Esophagus muscularis mucosa (tissue), 4 donors: ENCODE data around the gene MDK.

Experiments used
- EP300 ChIP-seq: sonication (generic); formaldehyde crosslinking; IDR thresholded peaks from one replicate; pipeline ENCODE4 v1.6.1; 2017; ENCODE audit warnings: antibody characterized with exemption
- POLR2A ChIP-seq: fragments of 450-650 bp; IDR thresholded peaks from one replicate; pipeline ENCODE4 v1.6.1; 2017; ENCODE audit warnings: antibody characterized with exemption, moderate library complexity, mild to moderate bottlenecking, low read depth
- POLR2AphosphoS5 ChIP-seq, 2 donors: sonication (generic); formaldehyde crosslinking; IDR thresholded peaks; one replicate each; pipeline ENCODE4 v1.6.1; 2017; ENCODE audit warnings: antibody characterized with exemption in 2 of 2
- TF ChIP-seq, protein P1 (sequence below), 3 experiments: fragments of 200-600 bp in 2 of 3; fragments of 450-650 bp in 1 of 3; sonication (generic) in 2 of 3; IDR thresholded peaks; one replicate each; pipeline ENCODE4 v1.5.1; 2017 to 2019; ENCODE audit warnings: antibody characterized with exemption in 3 of 3, mild to moderate bottlenecking in 2 of 3, moderate library complexity in 1 of 3

GRCh38 chr11:46391186-46391577 lies 9.7 kb downstream of the MDK start:
- no peak for TF ChIP-seq POLR2A
- TF ChIP-seq POLR2AphosphoS5 (IDR thresholded peaks at IDR 0.05), result no peak
- TF ChIP-seq, protein P1, sequence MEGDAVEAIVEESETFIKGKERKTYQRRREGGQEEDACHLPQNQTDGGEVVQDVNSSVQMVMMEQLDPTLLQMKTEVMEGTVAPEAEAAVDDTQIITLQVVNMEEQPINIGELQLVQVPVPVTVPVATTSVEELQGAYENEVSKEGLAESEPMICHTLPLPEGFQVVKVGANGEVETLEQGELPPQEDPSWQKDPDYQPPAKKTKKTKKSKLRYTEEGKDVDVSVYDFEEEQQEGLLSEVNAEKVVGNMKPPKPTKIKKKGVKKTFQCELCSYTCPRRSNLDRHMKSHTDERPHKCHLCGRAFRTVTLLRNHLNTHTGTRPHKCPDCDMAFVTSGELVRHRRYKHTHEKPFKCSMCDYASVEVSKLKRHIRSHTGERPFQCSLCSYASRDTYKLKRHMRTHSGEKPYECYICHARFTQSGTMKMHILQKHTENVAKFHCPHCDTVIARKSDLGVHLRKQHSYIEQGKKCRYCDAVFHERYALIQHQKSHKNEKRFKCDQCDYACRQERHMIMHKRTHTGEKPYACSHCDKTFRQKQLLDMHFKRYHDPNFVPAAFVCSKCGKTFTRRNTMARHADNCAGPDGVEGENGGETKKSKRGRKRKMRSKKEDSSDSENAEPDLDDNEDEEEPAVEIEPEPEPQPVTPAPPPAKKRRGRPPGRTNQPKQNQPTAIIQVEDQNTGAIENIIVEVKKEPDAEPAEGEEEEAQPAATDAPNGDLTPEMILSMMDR (IDR thresholded peaks at IDR 0.05), result no peak
- no peak for TF ChIP-seq EP300
